Activated T-cell treated with anti-CD3 and anti-CD28 coated beads, Interleukin-2, amount 50 U/mL, for 48 hours (primary cell): ENCODE data around the gene ARID1A.
"Not testable (repeated sequence)": the region's sequence is repeated elsewhere in the genome, so short reads cannot be mapped to it uniquely, and the experiment has no call there.

ENCODE experiments used
- DNase-seq, 2 experiments: peaks; one replicate each; pipeline ENCODE4 v3.0.0-alpha.2; 2020

ARID1A gene

GRCh38 chr1:26695356-26696118 lies at the start of gene ARID1A:
ARID1A (plus strand) TSS chr1:26696015; CDS start chr1:26696404, 389 bp downstream.
- DNase-seq, result peak; percentile 97 to 98

- no peak for DNase-seq
Observed at GRCh38 chr1:26664802-26665201, 31.0 kb upstream of the ARID1A start.

- DNase-seq, result peak in 1 of 2 experiments; percentile 22
Observed at GRCh38 chr1:26666855-26667254, 29.0 kb upstream of the ARID1A start.

GRCh38 chr1:26668106-26668786 lies 27.6 kb upstream of the ARID1A start:
- DNase-seq, result not testable (repeated sequence)

- DNase-seq, result peak; percentile 61 to 66
Observed at GRCh38 chr1:26677306-26678115, 18.3 kb upstream of the ARID1A start.

GRCh38 chr1:26684763-26685508 lies 10.9 kb upstream of the ARID1A start:
- no peak for DNase-seq

- no peak for DNase-seq
Observed at GRCh38 chr1:26686795-26687194, 9.0 kb upstream of the ARID1A start.

- DNase-seq, result no peak
Observed at GRCh38 chr1:26689504-26689903, 6.3 kb upstream of the ARID1A start.

GRCh38 chr1:26690157-26690556 lies 5.7 kb upstream of the ARID1A start:
- no peak for DNase-seq

GRCh38 chr1:26690576-26691031 lies 5.2 kb upstream of the ARID1A start:
- DNase-seq, result no peak

GRCh38 chr1:26692211-26692792 lies 3.5 kb upstream of the ARID1A start:
- peak; percentile 84 to 85 for DNase-seq

GRCh38 chr1:26692793-26693490 lies 2.9 kb upstream of the ARID1A start:
- DNase-seq, result peak; percentile 92 to 93

- DNase-seq, result peak in 1 of 2 experiments; percentile 34
Observed at GRCh38 chr1:26693599-26694572, 1.9 kb upstream of the ARID1A start.

- DNase-seq, result no peak
Observed at GRCh38 chr1:26694638-26695355, 1.0 kb upstream of the ARID1A start.

GRCh38 chr1:26696119-26696653 lies 371 bp downstream of the ARID1A start:
- DNase-seq, result no peak

- DNase-seq, result peak; percentile 75 to 78
Observed at GRCh38 chr1:26696654-26697430, 1.0 kb downstream of the ARID1A start.

GRCh38 chr1:26697431-26697977 lies 1.7 kb downstream of the ARID1A start:
- peak in 1 of 2 experiments; percentile 65 for DNase-seq
